OCI-LY7 (cell line): ENCODE results near the gene PABPN1L. TPM values are rescaled to one million over a fixed set of nuclear protein-coding genes. Genes with fewer than 3 reads are reported as not detected.

Source experiments
- BruUV-seq: library from RNA; stranded (reverse); fragments of 400-500 nt; replicated peaks from 2 replicates; lab custom pipeline; 2021; lab: Mats Ljungman, UMichigan
- CTCF ChIA-PET: fragments of 300-600 bp; sonication (Branson Sonifier 250); formaldehyde crosslinking; loops from one replicate; lab custom pipeline; 2022; ENCODE audit warnings: antibody characterized with exemption; ENCODE audit not compliant: unreplicated experiment; lab: Charles Lee
- POLR2A ChIA-PET: fragments of 300-600 bp; sonication (Branson Sonifier 250); formaldehyde crosslinking; loops from one replicate; lab custom pipeline; 2022; ENCODE audit warnings: antibody characterized with exemption; lab: Charles Lee
- DNase-seq: peaks from one replicate; pipeline ENCODE4 v3.0.0-alpha.2; 2015; ENCODE audit warnings: low spot score
- H2AFZ ChIP-seq: fragments of 200-600 bp; sonication (generic), shearing (Covaris generic); 2 replicates; pipeline ENCODE4 v1.6.1; 2014; ENCODE audit warnings: mild to moderate bottlenecking, antibody characterized with exemption, low read length, moderate library complexity
- H3K27ac ChIP-seq: fragments of 200-600 bp; sonication (generic); 2 replicates; pipeline ENCODE4 v1.5.1; 2014; ENCODE audit warnings: mixed run types, low read depth, mild to moderate bottlenecking, moderate library complexity, low read length, inconsistent platforms; ENCODE audit not compliant: poor library complexity, severe bottlenecking
- H3K36me3 ChIP-seq: fragments of 200-600 bp; sonication (generic); 2 replicates; pipeline ENCODE4 v1.6.1; 2014; ENCODE audit warnings: mild to moderate bottlenecking, antibody characterized with exemption, low read length, moderate library complexity, mixed read lengths; ENCODE audit not compliant: insufficient read depth
- H3K4me1 ChIP-seq: fragments of 200-600 bp; sonication (generic); 2 replicates; pipeline ENCODE4 v1.5.1; 2014; ENCODE audit warnings: mild to moderate bottlenecking, low read length; ENCODE audit not compliant: insufficient read depth, poor library complexity, severe bottlenecking
- H3K4me2 ChIP-seq: fragments of 200-600 bp; sonication (generic); 2 replicates; pipeline ENCODE4 v1.6.1; 2014; ENCODE audit warnings: mild to moderate bottlenecking, low read length
- H3K4me3 ChIP-seq: fragments of 200-600 bp; sonication (generic); 2 replicates; pipeline ENCODE4 v1.5.1; 2014; ENCODE audit warnings: mild to moderate bottlenecking, low read depth, low read length; ENCODE audit not compliant: poor library complexity, severe bottlenecking
- H3K79me2 ChIP-seq: fragments of 200-600 bp; sonication (generic); 2 replicates; pipeline ENCODE4 v1.6.1; 2016; ENCODE audit warnings: low read depth, mild to moderate bottlenecking, low read length, moderate library complexity, mixed read lengths; ENCODE audit not compliant: insufficient read depth
- H3K9me2 ChIP-seq: fragments of 200-600 bp; sonication (generic); 2 replicates; pipeline ENCODE4 v1.6.1; 2016; ENCODE audit warnings: mild to moderate bottlenecking, low read length, mixed read lengths; ENCODE audit not compliant: insufficient read depth
- H3K9me3 ChIP-seq: fragments of 200-600 bp; sonication (generic); 2 replicates; pipeline ENCODE4 v1.6.1; 2014; ENCODE audit warnings: mild to moderate bottlenecking, mixed run types, low read length, mixed read lengths
- H4K20me1 ChIP-seq: fragments of 200-600 bp; sonication (generic); 2 replicates; pipeline ENCODE4 v1.6.1; 2014; ENCODE audit warnings: mild to moderate bottlenecking, antibody characterized with exemption, low read length, moderate library complexity, mixed read lengths; ENCODE audit not compliant: insufficient read depth
- CTCF ChIP-seq: fragments of 200-600 bp; sonication (generic); conservative IDR thresholded peaks from 2 replicates; pipeline ENCODE4 v1.5.1; 2014; ENCODE audit warnings: mild to moderate bottlenecking, antibody characterized with exemption, low read length, moderate library complexity, mixed read lengths
- EZH2phosphoT487 ChIP-seq: fragments of 200-600 bp; sonication (generic); IDR thresholded peaks from 2 replicates; pipeline ENCODE4 v1.6.1; 2018; ENCODE audit warnings: low read depth, borderline replicate concordance, mild to moderate bottlenecking, mixed run types, antibody characterized with exemption, low read length, moderate library complexity, mixed read lengths
- intact Hi-C: fragments of 100-400 bp; cut with micrococcal nuclease; formaldehyde crosslinking; loops from one replicate; pipeline ENCODE4 v1.10.0; 2022; ENCODE audit not compliant: unreplicated experiment
- total RNA-seq, 2 experiments: library from RNA; depleted of rRNA in 1 of 2; stranded (reverse); fragments of >200 nt in 1 of 2; shearing (Covaris generic) in 1 of 2; gene quantifications; 2 replicates each; pipeline ENCODE4 v1.2.3, GENCODE V29; 2014 to 2022

The PABPN1L gene
- total RNA-seq, 2 experiments from 2014 or later, result 0.38 TPM; not detected in 1

GRCh38 chr16:88871730-88872416 is 5.4 kb upstream of the PABPN1L start:
- TF ChIP-seq CTCF, result no peak
- TF ChIP-seq EZH2phosphoT487, result no peak
- DNase-seq, result no peak
- Histone ChIP-seq H3K79me2 (no peaks in the 10 kb centered on the region), H3K9me2 (no peaks in the 10 kb centered on the region), H3K36me3 (no peaks in the 10 kb centered on the region), H3K4me2 (no peak overlapping the region), H3K4me3 (no peak overlapping the region), H4K20me1 (no peaks in the 10 kb centered on the region), H3K4me1 (peaks cover 4% of the 10 kb centered on the region), H3K9me3 (no peaks in the 10 kb centered on the region), H3K27ac (no peak overlapping the region), H2AFZ (no peak overlapping the region)
- ChIA-PET POLR2A (no interaction called here), CTCF (no interaction called here)
- intact Hi-C loops, result no loop called here
- no TSS peak for BruUV-seq

DNA sequence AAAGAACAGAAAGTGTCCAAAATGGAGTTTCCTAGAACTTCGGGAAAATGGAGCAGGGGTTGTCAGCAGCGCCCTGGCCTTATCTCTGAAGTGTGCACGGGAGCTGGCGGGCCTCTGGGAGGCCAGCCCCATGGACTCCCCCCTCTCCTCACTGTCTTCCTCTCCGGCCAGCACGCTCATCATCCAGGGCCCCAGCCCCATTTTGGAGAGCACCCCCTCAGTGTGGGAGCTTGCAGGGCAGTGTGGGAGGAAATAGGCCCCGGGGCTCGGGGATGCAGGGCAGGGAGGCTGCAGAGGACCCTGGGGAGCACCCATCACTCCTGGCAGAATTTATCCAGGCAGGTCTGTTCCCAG is 4.9 kb upstream of the PABPN1L start:
- no peak overlapping the region for H2AFZ ChIP-seq
- intact Hi-C loops, result no loop called here
- DNase-seq, result no peak
- no TSS peak for BruUV-seq
- no peak overlapping the region for H3K4me3 ChIP-seq
- no peak overlapping the region for H3K4me2 ChIP-seq
- no peaks in the 10 kb centered on the region for H3K9me3 ChIP-seq
- H4K20me1 ChIP-seq, result no peaks in the 10 kb centered on the region
- no peak overlapping the region for H3K27ac ChIP-seq
- H3K36me3 ChIP-seq, result no peaks in the 10 kb centered on the region
- ChIA-PET POLR2A (no interaction called here), CTCF (no interaction called here)
- H3K9me2 ChIP-seq, result no peaks in the 10 kb centered on the region
- H3K4me1 ChIP-seq, result peaks cover 4% of the 10 kb centered on the region
- H3K79me2 ChIP-seq, result no peaks in the 10 kb centered on the region
- TF ChIP-seq CTCF (no peak), EZH2phosphoT487 (no peak)

GRCh38 chr16:88870608-88871348 is 4.3 kb upstream of the PABPN1L start:
- Histone ChIP-seq H3K4me3 (no peak overlapping the region), H3K4me2 (no peak overlapping the region), H3K9me3 (no peaks in the 10 kb centered on the region), H4K20me1 (no peaks in the 10 kb centered on the region), H2AFZ (no peak overlapping the region), H3K79me2 (no peaks in the 10 kb centered on the region), H3K36me3 (no peaks in the 10 kb centered on the region), H3K4me1 (peaks cover 4% of the 10 kb centered on the region), H3K27ac (no peak overlapping the region), H3K9me2 (no peaks in the 10 kb centered on the region)
- intact Hi-C loops, result no loop called here
- TF ChIP-seq EZH2phosphoT487, result no peak
- no peak for TF ChIP-seq CTCF
- no peak for DNase-seq
- ChIA-PET CTCF (no interaction called here), POLR2A (no interaction called here)
- no TSS peak for BruUV-seq
